ENCODE data around the gene POMZP3.
"Not testable (repeated sequence)": the region's sequence is repeated elsewhere in the genome, so short reads cannot be mapped to it uniquely, and the experiment has no call there.

The POMZP3 gene

GRCh38 chr7:76567753-76568152 is 59.3 kb downstream of the POMZP3 start:
- H3K27me3 Mint-ChIP-seq, H3K27ac Mint-ChIP-seq, H3K9me3 Mint-ChIP-seq, H3K4me3 Mint-ChIP-seq: not testable (repeated sequence)
- peaks cover 22% of the 10 kb centered on the region for H3K4me1 Mint-ChIP-seq (ENCODE audit: low read depth)
- H3K36me3 Mint-ChIP-seq (ENCODE audit: low read depth) = peaks cover 56% of the 10 kb centered on the region

GRCh38 chr7:76567311-76567710 is 59.8 kb downstream of the POMZP3 start:
- not testable (repeated sequence) for H3K9me3 Mint-ChIP-seq, H3K27me3 Mint-ChIP-seq, H3K27ac Mint-ChIP-seq, H3K4me3 Mint-ChIP-seq
- H3K36me3 Mint-ChIP-seq (ENCODE audit: low read depth) = peaks cover 55% of the 10 kb centered on the region
- H3K4me1 Mint-ChIP-seq (ENCODE audit: low read depth) = peaks cover 26% of the 10 kb centered on the region

- not testable (repeated sequence) for H3K9me3 Mint-ChIP-seq, H3K4me3 Mint-ChIP-seq, H3K27ac Mint-ChIP-seq, H3K27me3 Mint-ChIP-seq
- H3K4me1 Mint-ChIP-seq (ENCODE audit: low read depth) = peaks cover 31% of the 10 kb centered on the region
- peaks cover 43% of the 10 kb centered on the region for H3K36me3 Mint-ChIP-seq (ENCODE audit: low read depth)
Observed at GRCh38 chr7:76565001-76565400, 62.1 kb downstream of the POMZP3 start.

- H3K4me1 Mint-ChIP-seq (ENCODE audit: low read depth) = peaks cover 41% of the 10 kb centered on the region
- not testable (repeated sequence) for H3K4me3 Mint-ChIP-seq, H3K27me3 Mint-ChIP-seq, H3K9me3 Mint-ChIP-seq, H3K27ac Mint-ChIP-seq
- peaks cover 45% of the 10 kb centered on the region for H3K36me3 Mint-ChIP-seq (ENCODE audit: low read depth)
Observed at GRCh38 chr7:76561342-76561741, 65.7 kb downstream of the POMZP3 start.

- not testable (repeated sequence) for H3K27me3 Mint-ChIP-seq, H3K9me3 Mint-ChIP-seq, H3K4me3 Mint-ChIP-seq, H3K27ac Mint-ChIP-seq
- peaks cover 38% of the 10 kb centered on the region for H3K4me1 Mint-ChIP-seq (ENCODE audit: low read depth)
- peaks cover 43% of the 10 kb centered on the region for H3K36me3 Mint-ChIP-seq (ENCODE audit: low read depth)
Observed at GRCh38 chr7:76560157-76560556, 66.9 kb downstream of the POMZP3 start.
